HG02973 (cell line): ENCODE results near the gene PXT1.
"Not testable (repeated sequence)": the region's sequence is repeated elsewhere in the genome, so short reads cannot be mapped to it uniquely, and the experiment has no call there.

Experiments
- ATAC-seq: cut with Tn5 transposase; IDR thresholded peaks from one replicate; pipeline ENCODE4 v1.9.1; 2021; ENCODE audit warnings: moderate library complexity; ENCODE audit not compliant: unreplicated experiment

PXT1 gene, protein sequence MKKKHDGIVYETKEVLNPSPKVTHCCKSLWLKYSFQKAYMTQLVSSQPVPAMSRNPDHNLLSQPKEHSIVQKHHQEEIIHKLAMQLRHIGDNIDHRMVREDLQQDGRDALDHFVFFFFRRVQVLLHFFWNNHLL

GRCh38 chr6:36442671-36443470 lies at the start of gene PXT1, which contains the start of gene KCTD20:
PXT1 (minus strand) TSS chr6:36442854; CDS start chr6:36426082, 16,772 bp downstream.
KCTD20 (plus strand) TSS chr6:36443000; CDS start chr6:36470098, 27,098 bp downstream.
- peak; percentile 76 for ATAC-seq

GRCh38 chr6:36492092-36492491 lies 49.4 kb upstream of the PXT1 start:
- ATAC-seq: no peak

DNA sequence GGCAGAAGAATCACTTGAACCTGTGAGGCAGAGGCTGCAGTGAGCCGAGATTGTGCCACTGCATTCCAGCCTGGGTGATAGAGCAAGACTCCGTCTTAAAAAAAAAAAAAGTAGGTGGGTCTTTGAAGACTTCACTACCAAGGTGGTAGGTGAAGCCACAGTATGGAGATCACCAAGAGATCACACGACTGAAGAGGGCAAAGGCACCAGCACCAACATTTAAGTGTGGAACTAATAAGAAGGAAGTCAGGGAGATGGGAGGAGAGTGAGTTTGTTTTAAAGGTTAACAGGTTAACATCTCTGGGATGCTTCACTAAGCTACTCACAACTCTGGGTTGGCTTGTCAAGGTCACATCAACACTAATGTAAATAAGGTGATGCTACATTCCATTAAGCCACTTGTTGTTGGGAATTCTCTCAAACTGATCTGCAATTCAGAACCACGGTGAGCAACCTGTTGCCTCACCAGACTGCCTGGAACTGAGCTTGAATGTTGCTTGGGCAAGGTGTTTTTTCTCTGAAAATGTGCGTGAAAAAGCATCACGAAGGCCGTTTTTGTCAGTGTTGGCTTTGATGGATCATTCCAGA lies 48.8 kb upstream of the PXT1 start:
- ATAC-seq: no peak

- no peak for ATAC-seq
Measured at GRCh38 chr6:36489426-36489825, 46.8 kb upstream of the PXT1 start.

- ATAC-seq: no peak
Measured at GRCh38 chr6:36488221-36488620, 45.6 kb upstream of the PXT1 start.

DNA sequence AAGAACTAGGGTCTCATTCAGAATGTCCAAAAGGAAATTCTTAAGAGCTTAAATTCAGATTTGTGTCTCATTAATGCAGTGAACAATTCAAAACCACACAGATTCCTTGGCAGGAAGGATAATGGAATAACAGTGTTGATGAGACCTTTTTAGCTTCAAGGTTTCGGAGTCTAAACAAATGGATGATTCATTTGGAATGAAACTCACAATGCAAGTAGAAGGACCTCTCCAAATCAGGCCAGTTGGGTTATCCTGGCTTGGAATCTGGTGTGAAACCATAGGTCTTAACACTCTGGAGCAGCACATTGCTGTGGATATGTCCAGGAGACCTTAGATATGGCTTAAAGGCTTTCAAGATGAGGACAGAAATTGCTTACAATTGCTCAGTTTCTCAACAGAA lies 45.0 kb upstream of the PXT1 start:
- no peak for ATAC-seq

DNA sequence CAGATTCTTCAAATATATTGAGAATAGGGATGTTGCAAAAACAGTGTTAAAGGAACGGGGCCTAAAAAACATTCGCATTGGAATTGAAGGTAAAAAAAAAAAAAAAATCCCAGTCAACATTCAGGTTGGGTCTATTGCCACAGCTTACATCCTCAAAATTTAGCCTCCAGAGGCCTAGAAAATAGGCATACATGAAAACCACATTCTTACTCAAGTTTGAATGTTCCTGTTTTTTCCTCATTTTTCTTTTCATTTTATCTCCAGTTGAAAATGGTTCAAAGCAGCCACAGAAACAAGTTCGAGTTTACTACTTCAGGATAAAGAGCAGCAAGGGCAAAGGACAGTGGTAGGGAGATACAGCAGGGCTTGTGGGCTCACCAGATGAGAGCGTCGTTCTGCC lies 42.1 kb upstream of the PXT1 start:
- no peak for ATAC-seq

DNA sequence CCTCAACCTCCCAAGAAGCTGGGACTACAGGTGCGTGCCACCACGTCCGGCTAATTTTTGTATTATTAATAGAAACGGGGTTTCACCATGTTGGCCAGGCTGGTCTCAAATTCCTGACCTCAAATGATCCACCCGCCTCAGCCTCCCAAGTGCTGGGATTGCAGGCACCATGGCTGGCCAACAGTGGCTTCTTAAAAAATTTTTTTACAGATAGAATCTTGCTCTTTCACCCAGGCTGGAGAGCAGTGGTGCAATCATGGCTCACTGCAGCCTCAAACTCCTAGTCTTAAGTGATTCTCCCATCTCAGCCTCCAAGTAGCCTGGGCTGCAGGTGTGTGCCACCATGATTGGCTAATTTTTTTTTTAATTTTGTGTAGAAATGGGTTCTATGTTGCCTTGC lies 40.7 kb upstream of the PXT1 start:
- ATAC-seq: not testable (repeated sequence)

DNA sequence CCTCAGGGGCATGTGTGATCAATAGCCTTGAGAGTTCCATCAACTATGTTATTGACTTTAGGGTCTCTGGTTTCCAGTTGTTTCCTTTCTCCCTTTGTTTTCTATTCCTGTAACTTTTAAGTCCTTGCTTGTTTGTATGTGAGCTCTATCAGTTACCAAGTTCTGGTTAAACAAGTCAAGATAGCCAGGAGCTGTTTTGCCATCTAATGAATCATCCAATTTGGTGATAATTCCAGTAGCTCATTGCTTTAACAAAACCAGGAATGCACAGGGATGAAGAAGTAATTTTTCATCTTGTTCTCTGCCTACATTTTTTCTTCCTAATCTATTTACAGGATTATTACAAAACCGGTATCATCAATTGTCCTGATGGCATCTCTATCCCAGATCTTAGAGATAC lies 36.6 kb upstream of the PXT1 start:
- ATAC-seq: no peak

DNA sequence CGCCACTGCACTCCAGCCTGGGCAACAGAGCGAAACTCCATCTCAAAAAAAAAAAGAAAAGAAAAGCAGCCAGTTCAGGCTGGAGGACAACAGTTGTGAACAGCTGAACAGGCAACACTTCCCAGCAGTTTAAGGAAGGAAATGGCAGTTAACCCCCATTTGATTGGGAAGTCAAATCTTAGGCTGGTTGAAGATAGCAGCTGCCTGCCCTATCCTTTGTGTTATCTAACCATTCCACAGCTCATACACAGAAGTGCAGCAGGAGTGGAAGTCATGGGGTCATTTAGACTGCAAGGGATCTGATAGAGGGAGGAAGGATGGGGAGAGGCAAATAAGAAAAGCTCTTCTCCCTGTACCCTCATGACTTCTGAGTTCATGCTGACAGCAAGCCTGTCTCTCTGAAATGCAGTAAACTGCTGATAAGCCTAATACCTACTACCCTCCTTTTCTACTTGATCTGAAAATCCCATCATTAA lies 35.4 kb upstream of the PXT1 start:
- ATAC-seq: no peak

DNA sequence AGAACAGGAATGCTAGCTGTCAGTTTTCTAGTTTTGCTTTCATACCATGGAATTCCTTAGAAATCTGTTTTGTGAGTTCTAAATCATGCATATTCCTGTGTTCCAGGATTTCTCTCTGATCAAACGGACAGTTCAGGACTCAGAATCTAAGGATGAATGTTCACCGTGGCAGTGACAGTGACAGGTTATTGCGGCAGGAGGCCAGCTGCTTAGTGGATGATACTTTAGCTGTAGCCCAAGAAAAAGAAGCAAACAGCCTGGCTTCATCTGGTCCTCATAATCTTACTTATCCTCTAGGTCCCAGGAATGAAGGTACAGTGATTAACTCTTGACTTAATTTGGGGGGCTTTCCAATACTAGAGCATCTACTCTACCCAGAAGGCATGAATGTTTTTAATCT lies 27.3 kb upstream of the PXT1 start:
- no peak for ATAC-seq

- ATAC-seq: no peak
Measured at GRCh38 chr6:36469148-36469661, 26.6 kb upstream of the PXT1 start.

GRCh38 chr6:36467625-36468024 lies 25.0 kb upstream of the PXT1 start:
- no peak for ATAC-seq

DNA sequence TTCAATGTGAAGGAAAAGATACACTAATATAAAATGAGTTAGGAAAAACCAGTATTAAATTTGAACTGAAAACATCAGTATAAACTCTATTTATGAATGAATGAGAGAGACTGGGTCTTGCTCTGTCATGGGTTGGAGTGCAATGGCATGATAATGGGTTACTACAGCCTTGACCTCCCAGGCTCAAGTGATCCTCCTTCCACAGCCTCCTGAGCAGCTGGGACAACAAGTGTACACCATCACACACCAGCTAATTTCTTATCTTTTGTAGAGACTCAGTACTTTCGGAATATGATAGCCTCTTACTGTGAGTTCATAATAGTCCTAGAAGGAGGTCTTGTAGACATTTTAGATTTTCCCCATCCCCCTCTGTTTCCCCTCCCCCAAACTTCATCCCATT lies 21.6 kb upstream of the PXT1 start:
- no peak for ATAC-seq

DNA sequence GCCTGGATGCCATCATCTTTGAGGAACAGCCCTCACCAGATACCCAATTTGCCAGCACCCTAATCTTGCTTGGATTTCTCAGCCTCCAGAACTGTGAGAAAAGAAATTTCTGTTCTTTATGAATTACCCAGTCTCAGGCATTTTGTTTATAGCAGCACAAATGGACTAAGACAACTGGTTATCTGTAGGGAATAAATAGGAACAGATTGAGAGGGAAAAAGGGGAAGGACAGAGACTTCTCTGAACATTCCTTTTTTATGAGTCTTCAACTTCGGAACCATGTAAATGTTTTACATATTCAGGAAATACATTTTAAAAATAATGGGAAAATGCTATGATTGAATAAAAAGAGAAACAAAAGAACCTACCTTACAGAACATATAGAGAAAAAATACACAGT lies 21.0 kb upstream of the PXT1 start:
- no peak for ATAC-seq

- ATAC-seq: no peak
Measured at GRCh38 chr6:36461646-36462045, 19.0 kb upstream of the PXT1 start.

DNA sequence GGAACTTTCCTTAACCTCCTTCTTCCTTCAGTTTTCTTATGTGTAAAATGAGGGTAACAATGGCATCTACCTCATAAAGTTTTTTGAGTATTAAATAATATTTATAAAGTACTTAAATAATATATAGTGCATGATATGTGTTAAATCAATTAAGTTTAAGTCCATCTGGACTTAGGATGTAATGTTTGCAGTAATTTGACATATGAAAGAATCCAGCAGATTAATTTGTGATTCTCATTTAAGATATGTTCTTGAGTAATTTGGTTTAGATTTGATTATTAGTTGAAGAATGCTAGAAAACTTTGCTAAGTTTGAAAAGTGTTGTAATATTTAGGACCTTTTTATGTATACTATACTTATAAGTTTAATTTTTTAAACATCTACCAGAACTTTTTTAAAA lies 18.3 kb upstream of the PXT1 start:
- no peak for ATAC-seq

DNA sequence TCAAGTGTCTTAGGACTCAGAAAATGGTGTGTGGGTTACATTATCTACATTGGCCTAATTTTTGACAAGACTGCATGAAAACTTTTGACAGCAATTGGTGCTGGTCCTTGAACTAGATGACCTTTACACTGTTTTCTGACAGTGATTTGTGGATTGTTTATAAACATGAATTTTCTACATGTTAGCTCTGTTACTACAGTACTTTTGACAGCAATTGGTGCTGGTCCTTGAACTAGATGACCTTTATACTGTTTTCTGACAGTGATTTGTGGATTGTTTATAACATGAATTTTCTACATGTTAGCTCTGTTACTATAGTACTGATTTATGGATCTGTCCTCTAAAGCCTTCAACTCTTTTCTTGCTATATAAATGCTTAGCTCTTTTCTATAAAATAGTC lies 16.8 kb upstream of the PXT1 start:
- no peak for ATAC-seq

DNA sequence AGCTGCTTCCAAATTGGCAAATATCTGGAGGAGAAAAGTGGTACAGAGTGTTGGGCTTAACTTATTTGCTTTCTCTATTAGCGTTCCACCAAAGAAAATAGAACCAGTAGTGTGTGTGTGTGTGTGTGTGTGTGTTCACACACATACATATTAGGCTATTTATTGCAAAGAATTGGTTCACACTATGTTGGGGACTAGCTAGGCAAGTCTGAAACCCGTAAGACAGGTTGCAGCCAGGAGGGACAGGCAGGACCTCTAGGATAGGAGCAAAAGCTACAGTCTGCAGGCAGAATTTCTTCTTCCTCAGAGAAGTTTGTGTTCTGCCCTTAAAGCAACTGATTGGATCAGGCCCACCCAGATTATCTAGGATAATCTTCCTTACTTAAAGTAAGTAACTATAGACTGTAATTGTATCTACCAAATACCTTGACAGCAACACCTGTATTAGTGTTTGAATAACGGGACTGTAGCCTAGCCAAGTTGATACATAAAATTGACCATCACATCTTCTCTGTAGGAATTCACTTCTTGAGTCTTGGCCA lies 12.9 kb upstream of the PXT1 start:
- ATAC-seq: no peak

DNA sequence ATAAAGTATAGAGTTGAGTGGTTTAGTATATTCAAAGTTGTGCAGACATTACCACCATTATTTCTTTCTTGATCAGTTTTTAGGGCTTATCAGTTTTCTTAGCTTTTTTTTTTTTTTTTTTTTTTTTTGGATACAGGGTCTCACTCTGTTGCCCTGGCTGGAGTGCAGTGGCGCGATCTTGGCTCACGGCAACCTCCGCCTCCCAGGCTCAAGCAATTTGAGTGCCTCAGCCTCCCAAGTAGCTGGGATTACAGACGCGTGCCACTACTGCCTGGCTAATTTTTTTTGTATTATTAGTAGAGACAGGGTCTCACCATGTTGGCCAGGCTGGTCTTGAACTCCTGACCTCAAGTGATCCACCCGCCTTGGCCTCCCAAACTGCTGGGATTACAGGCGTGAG lies 10.2 kb upstream of the PXT1 start:
- ATAC-seq: not testable (repeated sequence)

DNA sequence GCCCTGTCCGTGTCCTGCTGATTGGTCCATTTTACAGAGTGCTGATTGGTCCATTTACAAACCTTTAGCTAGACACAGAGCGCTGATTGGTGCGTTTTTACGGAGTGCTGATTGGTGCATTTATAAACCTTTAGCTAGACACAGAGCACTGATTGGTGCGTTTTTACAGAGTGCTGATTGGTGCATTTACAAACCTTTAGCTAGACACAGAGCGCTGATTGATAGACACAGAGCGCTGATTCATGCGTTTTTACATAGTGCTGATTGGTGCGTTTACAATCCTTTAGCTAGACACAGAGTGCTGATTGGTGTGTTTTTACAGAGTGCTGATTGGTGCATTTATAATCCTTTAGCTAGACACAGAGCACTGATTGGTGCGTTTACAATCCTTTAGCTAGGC lies 6.5 kb upstream of the PXT1 start:
- ATAC-seq: not testable (repeated sequence)

- ATAC-seq: no peak
Measured at GRCh38 chr6:36445621-36446020, 3.0 kb upstream of the PXT1 start.
